Measurements from ENCODE around the gene SLC23A3.

SLC23A3 gene

DNA sequence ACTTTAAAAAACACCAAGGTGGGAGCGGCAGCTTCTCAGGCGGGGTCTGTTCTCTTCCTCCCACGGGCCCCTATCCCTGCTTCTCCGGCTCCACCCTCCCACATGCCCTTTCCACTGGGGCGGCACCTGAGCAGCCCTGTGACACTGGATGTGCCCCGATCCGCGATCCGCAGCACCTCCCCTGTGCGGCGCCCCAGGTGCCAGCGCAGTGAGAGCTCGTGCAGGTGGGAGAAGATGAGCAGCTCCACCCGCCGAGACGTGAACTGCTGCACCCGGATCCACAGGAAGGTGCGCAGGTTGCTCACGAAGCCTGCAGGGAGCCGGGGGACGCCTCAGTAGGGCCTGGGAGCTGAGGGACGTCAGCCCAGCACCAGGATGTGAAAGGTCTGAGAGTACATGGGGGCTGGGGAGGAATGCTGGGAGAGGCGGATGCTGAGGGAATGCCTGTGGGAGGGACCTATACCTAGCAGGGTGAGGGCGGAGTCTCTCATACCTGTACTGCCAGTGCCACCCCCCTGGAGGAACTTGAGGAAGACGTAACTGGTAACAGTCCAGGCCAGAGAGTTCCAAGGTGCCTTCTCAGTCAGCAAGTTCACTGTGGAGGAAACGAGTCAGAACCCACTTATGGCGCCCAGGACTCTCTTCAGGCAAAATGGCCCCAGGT lies 46.2 kb upstream of the SLC23A3 start:
- intact Hi-C loops (cut with DNase I; ENCODE audit: low total_unique reads) = loop anchor here (5.0 kb wide), 1 partner anchor 39 kb away; the partner anchor contains the start of genes CNPPD1 and RETREG2
- Histone ChIP-seq H3K27ac (peak overlapping the region; percentile 88 to 89), H3K4me3 (no peak overlapping the region), H3K36me3 (peaks cover 43 to 67% (median 46%) of the 10 kb centered on the region in 3 donors), H3K9me3 (no peaks in the 10 kb centered on the region), H3K27me3 (no peaks in the 10 kb centered on the region), H3K4me1 (peaks cover 5 to 41% (median 31%) of the 10 kb centered on the region in 4 donors)
- TF ChIP-seq, protein P1, sequence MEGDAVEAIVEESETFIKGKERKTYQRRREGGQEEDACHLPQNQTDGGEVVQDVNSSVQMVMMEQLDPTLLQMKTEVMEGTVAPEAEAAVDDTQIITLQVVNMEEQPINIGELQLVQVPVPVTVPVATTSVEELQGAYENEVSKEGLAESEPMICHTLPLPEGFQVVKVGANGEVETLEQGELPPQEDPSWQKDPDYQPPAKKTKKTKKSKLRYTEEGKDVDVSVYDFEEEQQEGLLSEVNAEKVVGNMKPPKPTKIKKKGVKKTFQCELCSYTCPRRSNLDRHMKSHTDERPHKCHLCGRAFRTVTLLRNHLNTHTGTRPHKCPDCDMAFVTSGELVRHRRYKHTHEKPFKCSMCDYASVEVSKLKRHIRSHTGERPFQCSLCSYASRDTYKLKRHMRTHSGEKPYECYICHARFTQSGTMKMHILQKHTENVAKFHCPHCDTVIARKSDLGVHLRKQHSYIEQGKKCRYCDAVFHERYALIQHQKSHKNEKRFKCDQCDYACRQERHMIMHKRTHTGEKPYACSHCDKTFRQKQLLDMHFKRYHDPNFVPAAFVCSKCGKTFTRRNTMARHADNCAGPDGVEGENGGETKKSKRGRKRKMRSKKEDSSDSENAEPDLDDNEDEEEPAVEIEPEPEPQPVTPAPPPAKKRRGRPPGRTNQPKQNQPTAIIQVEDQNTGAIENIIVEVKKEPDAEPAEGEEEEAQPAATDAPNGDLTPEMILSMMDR (IDR thresholded peaks at IDR 0.05) = no peak
- DNase-seq = no peak

- intact Hi-C loops (cut with DNase I; ENCODE audit: low total_unique reads) = loop anchor here (5.0 kb wide), 1 partner anchor 37 kb away; the partner anchor contains the start of genes CNPPD1 and RETREG2
Observed at GRCh38 chr2:219214786-219215185, 45.0 kb upstream of the SLC23A3 start.

GRCh38 chr2:219214141-219214540 lies 44.3 kb upstream of the SLC23A3 start:
- peaks cover 0 to 26% (median 19%) of the 10 kb centered on the region in 4 donors for H3K4me1 ChIP-seq
- H3K36me3 ChIP-seq = peaks cover 48 to 71% (median 51%) of the 10 kb centered on the region in 3 donors
- intact Hi-C loops (cut with DNase I; ENCODE audit: low total_unique reads) = no loop called here
- H3K4me3 ChIP-seq = no peak overlapping the region
- no peaks in the 10 kb centered on the region for H3K9me3 ChIP-seq
- DNase-seq = no peak
- no peaks in the 10 kb centered on the region for H3K27me3 ChIP-seq
- TF ChIP-seq, protein P1 (IDR thresholded peaks at IDR 0.05) = no peak
- no peak overlapping the region for H3K27ac ChIP-seq

More at GRCh38 chr2:219214786-219215185, 45.0 kb upstream of the SLC23A3 start:
- DNase-seq = no peak
- no peak overlapping the region for H3K27ac ChIP-seq
- H3K27me3 ChIP-seq = no peaks in the 10 kb centered on the region
- TF ChIP-seq, protein P1 (IDR thresholded peaks at IDR 0.05) = no peak
- no peak overlapping the region for H3K4me3 ChIP-seq
- peaks cover 5 to 32% (median 26%) of the 10 kb centered on the region in 4 donors for H3K4me1 ChIP-seq
- no peaks in the 10 kb centered on the region for H3K9me3 ChIP-seq
- H3K36me3 ChIP-seq = peaks cover 44 to 67% (median 45%) of the 10 kb centered on the region in 3 donors

DNA sequence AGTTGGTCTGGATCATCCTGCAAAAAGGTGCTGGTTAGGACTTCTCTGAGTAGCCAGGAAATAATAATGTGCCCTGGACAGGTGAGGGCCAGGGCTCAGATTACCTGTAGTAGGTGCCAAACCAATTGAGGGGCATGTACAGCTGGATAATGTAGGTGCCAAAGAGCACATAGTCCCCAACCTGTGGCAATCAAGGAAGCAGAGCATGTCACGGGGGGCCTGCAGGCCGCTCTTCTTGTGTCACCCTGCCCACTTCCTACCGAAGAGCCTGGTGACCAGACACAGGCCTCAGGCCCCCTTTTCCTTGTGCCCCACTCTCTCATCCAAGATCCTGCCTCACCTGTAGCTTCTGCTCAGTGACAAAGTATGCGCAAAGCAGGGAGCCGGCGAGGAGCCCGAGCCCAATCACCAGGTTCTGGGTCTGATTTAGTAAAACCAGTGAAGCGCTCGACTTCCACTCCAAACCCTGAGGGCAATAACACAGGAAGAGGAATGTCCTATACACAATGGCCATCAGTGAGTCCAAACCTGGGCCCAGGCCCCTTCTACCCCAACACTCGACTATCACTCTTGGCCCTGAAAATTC lies 43.8 kb upstream of the SLC23A3 start:
- TF ChIP-seq, protein P1 (IDR thresholded peaks at IDR 0.05) = no peak
- Histone ChIP-seq H3K36me3 (peaks cover 48 to 76% (median 56%) of the 10 kb centered on the region in 3 donors), H3K9me3 (no peaks in the 10 kb centered on the region), H3K4me1 (peaks cover 0 to 22% (median 18%) of the 10 kb centered on the region in 4 donors), H3K4me3 (no peak overlapping the region), H3K27ac (no peak overlapping the region), H3K27me3 (no peaks in the 10 kb centered on the region)
- intact Hi-C loops (cut with DNase I; ENCODE audit: low total_unique reads) = no loop called here
- DNase-seq = no peak

DNA sequence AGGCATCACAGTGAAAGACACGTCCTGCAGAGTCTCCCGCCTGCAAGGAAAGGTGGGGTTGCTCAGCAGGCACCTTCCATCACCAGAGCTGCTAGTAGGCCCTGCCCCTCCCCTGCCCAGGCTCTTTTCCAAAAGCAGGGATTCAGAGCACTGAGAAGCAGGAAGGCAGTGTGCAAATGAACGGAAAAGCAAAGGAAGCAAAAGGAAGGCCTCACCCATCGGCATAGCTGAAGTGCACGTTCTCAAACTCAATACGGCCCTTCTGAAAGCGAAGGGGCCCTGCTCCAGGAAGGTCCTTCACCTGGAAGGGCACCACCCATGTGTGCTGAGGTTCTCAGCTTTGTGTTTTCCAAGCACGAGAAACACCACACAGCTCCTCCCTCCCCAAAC lies 43.2 kb upstream of the SLC23A3 start:
- peaks cover 48 to 82% (median 62%) of the 10 kb centered on the region in 3 donors for H3K36me3 ChIP-seq
- H3K27me3 ChIP-seq = no peaks in the 10 kb centered on the region

More for the DNA sequence above, 43.2 kb upstream of the SLC23A3 start:
- H3K4me1 ChIP-seq = peaks cover 0 to 25% (median 19%) of the 10 kb centered on the region in 4 donors
- H3K27ac ChIP-seq = no peak overlapping the region
- H3K9me3 ChIP-seq = no peaks in the 10 kb centered on the region
- TF ChIP-seq, protein P1 (IDR thresholded peaks at IDR 0.05) = no peak
- no peak for DNase-seq
- intact Hi-C loops (cut with DNase I; ENCODE audit: low total_unique reads) = no loop called here
- H3K4me3 ChIP-seq = no peak overlapping the region
